ENCODE measurements around the gene CCDC116. TPM values are rescaled to one million over a fixed set of nuclear protein-coding genes. Genes with fewer than 3 reads are reported as not detected.
"Not testable (repeated sequence)": the region's sequence is repeated elsewhere in the genome, so short reads cannot be mapped to it uniquely, and the experiment has no call there.

The CCDC116 gene
- total and polyA plus RNA-seq, 3 experiments from 2014 or later = 0.48 to 0.51 TPM; not detected in 1

DNA sequence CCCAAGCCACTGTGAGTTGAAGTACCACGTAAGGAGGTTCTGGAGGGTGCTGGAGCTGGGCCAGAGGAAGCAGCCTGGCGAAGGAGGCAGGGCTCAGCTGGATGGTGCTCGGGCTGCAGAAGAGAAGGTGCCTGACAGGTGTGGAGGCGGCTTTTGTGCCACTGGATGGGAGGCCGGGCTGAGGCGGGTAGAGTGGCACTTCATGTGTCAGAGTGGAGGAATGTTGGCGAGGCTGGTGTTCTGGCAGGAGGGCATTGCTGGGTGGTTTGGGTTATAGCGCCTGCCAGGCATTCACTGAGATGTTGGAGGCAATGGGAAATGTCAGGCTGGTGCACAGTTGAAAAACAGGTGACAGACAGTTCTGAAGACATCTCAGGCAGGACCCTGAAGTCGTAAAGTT is 40.9 kb upstream of the CCDC116 start:
- Histone ChIP-seq H3K27ac (ENCODE audit: low read depth, low read length) (no peak overlapping the region), H3K4me1 (ENCODE audit: insufficient read depth, low read length) (peaks cover 41% of the 10 kb centered on the region), H3K36me3 (ENCODE audit: insufficient read depth, low read length) (peaks cover 37% of the 10 kb centered on the region), H3K9me3 (ENCODE audit: low read length) (no peaks in the 10 kb centered on the region), H3K27me3 (ENCODE audit: insufficient read depth, low read length, poor library complexity, severe bottlenecking) (no peaks in the 10 kb centered on the region), H3K4me3 (ENCODE audit: low read length) (no peak overlapping the region)
- Mint-ChIP-seq H3K4me3 (peak overlapping the region in 1 of 7 donors; percentile 68), H3K27ac (peak overlapping the region in 5 of 8 donors; percentile 35 to 90 (median 72)), H3K27me3 (no peaks in the 10 kb centered on the region), H3K36me3 (peaks cover 0 to 67% (median 20%) of the 10 kb centered on the region in 3 donors), H3K9me3 (no peaks in the 10 kb centered on the region), H3K4me1 (peaks cover 62 to 86% (median 72%) of the 10 kb centered on the region in 3 donors)
- ChIA-PET CTCF (interaction anchor here (1.0 kb wide), 1 partner anchor 12 kb away, joined by 3 read pairs; no protein-coding TSS in a partner anchor), POLR2A (no interaction called here)
- DNase-seq = no peak

DNA sequence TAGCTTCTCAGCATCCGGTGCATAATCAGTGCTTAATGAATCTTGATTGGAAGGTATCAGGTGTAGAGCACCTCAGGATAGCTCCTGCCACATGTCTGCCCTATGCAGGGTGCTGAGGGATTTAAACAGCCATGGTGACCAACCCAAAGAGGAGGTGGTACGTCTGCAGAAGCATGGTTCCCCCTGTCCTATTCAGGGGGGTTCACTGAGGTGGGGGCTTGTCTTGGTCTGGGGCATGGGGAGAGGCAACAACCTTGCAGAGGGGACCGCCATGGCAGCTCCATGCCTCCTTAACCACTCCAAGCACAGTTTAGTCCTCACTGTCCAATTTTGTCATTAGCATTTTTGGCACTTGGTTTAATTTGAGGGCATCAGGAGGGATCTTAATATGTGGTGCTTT is 40.1 kb upstream of the CCDC116 start:
- DNase-seq = no peak
- Mint-ChIP-seq H3K4me3 (peak overlapping the region in 1 of 7 donors; percentile 63), H3K27me3 (no peaks in the 10 kb centered on the region), H3K27ac (peak overlapping the region in 4 of 8 donors; percentile 29 to 78 (median 52)), H3K36me3 (peaks cover 0 to 68% (median 20%) of the 10 kb centered on the region in 3 donors), H3K9me3 (no peaks in the 10 kb centered on the region), H3K4me1 (peaks cover 61 to 82% (median 69%) of the 10 kb centered on the region in 3 donors)
- no peak overlapping the region for H3K4me3 ChIP-seq (ENCODE audit: low read length)
- peaks cover 37% of the 10 kb centered on the region for H3K36me3 ChIP-seq (ENCODE audit: insufficient read depth, low read length)
- no peaks in the 10 kb centered on the region for H3K9me3 ChIP-seq (ENCODE audit: low read length)
- CTCF ChIA-PET = interaction anchor here (1.0 kb wide), 1 partner anchor 13 kb away, joined by 3 read pairs; no protein-coding TSS in a partner anchor
- H3K4me1 ChIP-seq (ENCODE audit: insufficient read depth, low read length) = peaks cover 38% of the 10 kb centered on the region
- POLR2A ChIA-PET = no interaction called here
- H3K27me3 ChIP-seq (ENCODE audit: insufficient read depth, low read length, poor library complexity, severe bottlenecking) = no peaks in the 10 kb centered on the region
- no peak overlapping the region for H3K27ac ChIP-seq (ENCODE audit: low read depth, low read length)

- Histone ChIP-seq H3K27me3 (ENCODE audit: insufficient read depth, low read length, poor library complexity, severe bottlenecking) (no peaks in the 10 kb centered on the region), H3K4me3 (ENCODE audit: low read length) (no peak overlapping the region), H3K9me3 (ENCODE audit: low read length) (no peaks in the 10 kb centered on the region), H3K4me1 (ENCODE audit: insufficient read depth, low read length) (peaks cover 29% of the 10 kb centered on the region), H3K36me3 (ENCODE audit: insufficient read depth, low read length) (peaks cover 37% of the 10 kb centered on the region), H3K27ac (ENCODE audit: low read depth, low read length) (no peak overlapping the region)
- DNase-seq = no peak
- Mint-ChIP-seq H3K27ac (peak overlapping the region in 7 of 8 donors; percentile 33 to 78 (median 57)), H3K9me3 (no peaks in the 10 kb centered on the region), H3K36me3 (peaks cover 0 to 64% (median 18%) of the 10 kb centered on the region in 3 donors), H3K27me3 (no peaks in the 10 kb centered on the region), H3K4me1 (peaks cover 56 to 78% (median 65%) of the 10 kb centered on the region in 3 donors), H3K4me3 (peak overlapping the region in 1 of 7 donors; percentile 63)
- CTCF ChIA-PET = no interaction called here
- POLR2A ChIA-PET = no interaction called here
Observed at GRCh38 chr22:21593406-21594232, 38.9 kb upstream of the CCDC116 start.

DNA sequence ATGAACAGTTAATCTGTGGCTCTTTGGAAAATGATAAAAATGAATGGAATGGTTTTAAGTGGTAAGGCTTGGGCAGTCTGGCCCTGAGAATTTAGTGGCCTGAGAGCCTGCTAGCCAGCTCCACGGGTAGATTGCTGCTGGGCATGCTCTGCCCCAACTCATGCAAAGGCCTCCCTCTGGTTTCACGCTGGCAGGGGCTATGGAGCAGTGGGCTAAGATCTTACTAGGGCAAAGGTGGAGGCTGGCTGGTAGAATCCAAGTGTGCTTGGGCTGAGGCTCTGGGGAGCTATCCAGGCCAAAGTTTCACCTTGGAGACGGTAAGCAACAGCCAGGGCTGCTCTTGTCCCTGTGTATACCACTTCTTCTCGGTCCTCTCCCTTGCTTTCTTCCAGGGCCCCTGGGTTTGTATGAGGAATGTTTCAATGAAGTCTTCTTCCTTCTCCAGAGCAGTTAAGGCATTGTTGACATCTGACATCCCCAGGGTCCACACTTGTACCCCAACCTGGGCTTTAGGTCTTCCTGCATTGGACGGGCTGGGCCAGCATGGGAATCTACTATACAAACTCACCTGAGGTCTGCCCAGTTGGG is 37.6 kb upstream of the CCDC116 start:
- CTCF ChIA-PET = no interaction called here
- POLR2A ChIA-PET = no interaction called here

DNA sequence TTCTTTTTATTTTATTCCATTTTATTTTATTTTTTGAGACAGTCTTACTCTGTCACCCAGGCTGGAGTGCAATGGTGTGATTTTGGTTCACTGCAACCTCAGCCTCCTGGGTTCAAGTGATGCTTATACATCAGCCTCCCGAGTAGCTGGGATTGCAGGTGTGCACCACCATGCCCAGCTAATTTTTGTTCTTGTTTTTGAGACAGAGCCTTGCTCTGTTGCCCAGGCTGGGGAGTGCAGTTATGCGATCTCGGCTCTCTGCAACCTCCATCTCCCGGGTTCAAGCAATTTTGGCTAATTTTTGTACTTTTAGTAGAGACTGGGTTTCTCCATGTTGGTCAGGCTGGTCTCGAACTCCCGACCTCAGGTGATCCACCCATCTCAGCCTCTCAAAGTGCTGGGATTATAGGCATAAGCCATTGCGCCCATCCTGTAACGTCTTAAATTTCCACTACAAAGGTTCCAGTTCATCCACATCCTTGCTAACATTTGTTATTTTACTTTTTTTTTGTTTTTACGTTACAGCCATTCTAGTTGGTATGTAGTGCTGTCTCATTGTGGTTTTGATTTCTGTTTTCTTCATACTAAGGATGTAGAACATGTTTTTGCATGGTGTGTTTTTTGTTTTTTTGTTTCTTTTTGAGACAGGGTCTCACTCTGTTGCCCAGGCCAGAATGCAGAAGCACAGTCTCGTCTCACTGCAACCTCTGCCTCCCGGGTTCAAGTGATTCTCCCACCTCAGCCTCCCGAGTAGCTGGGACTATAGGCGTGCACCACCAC is 36.0 kb upstream of the CCDC116 start:
- Mint-ChIP-seq H3K27ac (peak overlapping the region in 1 of 8 donors; percentile 73), H3K36me3 (peaks cover 0 to 61% (median 18%) of the 10 kb centered on the region in 3 donors), H3K4me1 (peaks cover 50 to 70% (median 56%) of the 10 kb centered on the region in 3 donors)
- H3K4me3 Mint-ChIP-seq; DNase-seq; H3K27me3 ChIP-seq (ENCODE audit: insufficient read depth, low read length, poor library complexity, severe bottlenecking); CTCF ChIA-PET; H3K4me3 ChIP-seq (ENCODE audit: low read length); POLR2A ChIA-PET; H3K9me3 Mint-ChIP-seq; H3K27ac ChIP-seq (ENCODE audit: low read depth, low read length); H3K9me3 ChIP-seq (ENCODE audit: low read length); H3K27me3 Mint-ChIP-seq: not testable (repeated sequence)
- Histone ChIP-seq H3K36me3 (ENCODE audit: insufficient read depth, low read length) (peaks cover 37% of the 10 kb centered on the region), H3K4me1 (ENCODE audit: insufficient read depth, low read length) (peaks cover 15% of the 10 kb centered on the region)

More for the DNA sequence above, 37.6 kb upstream of the CCDC116 start:
- Histone ChIP-seq H3K27ac (ENCODE audit: low read depth, low read length) (no peak overlapping the region), H3K36me3 (ENCODE audit: insufficient read depth, low read length) (peaks cover 37% of the 10 kb centered on the region), H3K9me3 (ENCODE audit: low read length) (no peaks in the 10 kb centered on the region), H3K4me1 (ENCODE audit: insufficient read depth, low read length) (peaks cover 27% of the 10 kb centered on the region), H3K4me3 (ENCODE audit: low read length) (no peak overlapping the region), H3K27me3 (ENCODE audit: insufficient read depth, low read length, poor library complexity, severe bottlenecking) (no peaks in the 10 kb centered on the region)
- no peak for DNase-seq
- Mint-ChIP-seq H3K27ac (peak overlapping the region in 4 of 8 donors; percentile 17 to 59 (median 46)), H3K9me3 (no peaks in the 10 kb centered on the region), H3K4me3 (no peak overlapping the region), H3K27me3 (no peaks in the 10 kb centered on the region), H3K36me3 (peaks cover 0 to 66% (median 18%) of the 10 kb centered on the region in 3 donors), H3K4me1 (peaks cover 57 to 79% (median 67%) of the 10 kb centered on the region in 3 donors)

DNA sequence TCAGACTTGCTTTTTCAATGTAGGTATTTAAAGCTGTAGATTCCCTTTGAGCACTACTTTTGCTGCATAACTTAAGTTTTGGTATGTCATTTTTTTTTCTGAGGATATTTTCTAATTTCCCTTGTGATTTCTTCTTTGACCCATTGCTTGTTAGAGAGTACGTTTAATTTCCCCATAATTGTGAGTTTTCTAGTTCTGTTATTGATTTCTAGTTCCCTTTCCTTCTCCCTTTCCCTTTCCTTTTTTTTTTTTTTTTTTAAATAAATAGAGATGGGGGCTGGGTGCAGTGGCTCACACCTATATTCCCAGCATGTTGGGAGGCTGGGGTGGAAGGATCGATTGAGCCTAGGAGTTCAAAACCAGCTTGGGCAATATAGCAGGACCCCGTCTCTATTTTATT is 34.3 kb upstream of the CCDC116 start:
- peaks cover 7% of the 10 kb centered on the region for H3K4me1 ChIP-seq (ENCODE audit: insufficient read depth, low read length)
- POLR2A ChIA-PET = interaction anchor here (0.6 kb wide), 1 partner anchor 9 kb away, joined by 4 read pairs; no protein-coding TSS in a partner anchor
- H3K36me3 Mint-ChIP-seq = peaks cover 0 to 54% (median 19%) of the 10 kb centered on the region in 3 donors

GRCh38 chr22:21599053-21599893 is 33.3 kb upstream of the CCDC116 start:
- no peak for DNase-seq
- ChIA-PET POLR2A (no interaction called here), CTCF (interaction anchor here (1.2 kb wide), 1 partner anchor 11 kb away, joined by 3 read pairs; no protein-coding TSS in a partner anchor)
- no peak overlapping the region for H3K4me3 ChIP-seq (ENCODE audit: low read length)
- H3K4me1 ChIP-seq (ENCODE audit: insufficient read depth, low read length) = peaks cover 7% of the 10 kb centered on the region
- H3K27ac Mint-ChIP-seq = peak overlapping the region in 5 of 8 donors; percentile 16 to 90 (median 63)
- H3K36me3 Mint-ChIP-seq = peaks cover 0 to 44% (median 9%) of the 10 kb centered on the region in 3 donors
- H3K9me3 Mint-ChIP-seq = no peaks in the 10 kb centered on the region
- H3K4me1 Mint-ChIP-seq = peaks cover 40 to 58% (median 45%) of the 10 kb centered on the region in 3 donors
- H3K27me3 ChIP-seq (ENCODE audit: insufficient read depth, low read length, poor library complexity, severe bottlenecking) = no peaks in the 10 kb centered on the region
- H3K9me3 ChIP-seq (ENCODE audit: low read length) = no peaks in the 10 kb centered on the region
- peak overlapping the region in 1 of 7 donors; percentile 61 for H3K4me3 Mint-ChIP-seq
- H3K27ac ChIP-seq (ENCODE audit: low read depth, low read length) = no peak overlapping the region
- H3K27me3 Mint-ChIP-seq = no peaks in the 10 kb centered on the region
- H3K36me3 ChIP-seq (ENCODE audit: insufficient read depth, low read length) = peaks cover 16% of the 10 kb centered on the region

More for the DNA sequence above, 34.3 kb upstream of the CCDC116 start:
- Histone ChIP-seq H3K4me3 (ENCODE audit: low read length) (no peak overlapping the region), H3K9me3 (ENCODE audit: low read length) (no peaks in the 10 kb centered on the region), H3K27ac (ENCODE audit: low read depth, low read length) (no peak overlapping the region), H3K36me3 (ENCODE audit: insufficient read depth, low read length) (peaks cover 26% of the 10 kb centered on the region), H3K27me3 (ENCODE audit: insufficient read depth, low read length, poor library complexity, severe bottlenecking) (no peaks in the 10 kb centered on the region)
- no peak for DNase-seq
- CTCF ChIA-PET = interaction anchor here (0.7 to 0.9 kb wide), 2 partner anchors 22 to 31 kb away, joined by 3 to 5 read pairs; partner anchors contain the start of gene YDJC
- Mint-ChIP-seq H3K27me3 (no peaks in the 10 kb centered on the region), H3K4me1 (peaks cover 47 to 64% (median 55%) of the 10 kb centered on the region in 3 donors), H3K27ac (peak overlapping the region in 1 of 8 donors; percentile 48), H3K4me3 (no peak overlapping the region), H3K9me3 (no peaks in the 10 kb centered on the region)
